GM19397 (cell line): Measurements from ENCODE around the gene CREB5.
A peak's percentile ranks its signal among the peaks of the same experiment; 100 is the strongest.

Source experiments
- ATAC-seq: cut with Tn5 transposase; IDR thresholded peaks from one replicate; pipeline ENCODE4 v1.9.1; 2021; ENCODE audit warnings: mild to moderate bottlenecking, moderate library complexity; ENCODE audit not compliant: unreplicated experiment

CREB5 gene

DNA sequence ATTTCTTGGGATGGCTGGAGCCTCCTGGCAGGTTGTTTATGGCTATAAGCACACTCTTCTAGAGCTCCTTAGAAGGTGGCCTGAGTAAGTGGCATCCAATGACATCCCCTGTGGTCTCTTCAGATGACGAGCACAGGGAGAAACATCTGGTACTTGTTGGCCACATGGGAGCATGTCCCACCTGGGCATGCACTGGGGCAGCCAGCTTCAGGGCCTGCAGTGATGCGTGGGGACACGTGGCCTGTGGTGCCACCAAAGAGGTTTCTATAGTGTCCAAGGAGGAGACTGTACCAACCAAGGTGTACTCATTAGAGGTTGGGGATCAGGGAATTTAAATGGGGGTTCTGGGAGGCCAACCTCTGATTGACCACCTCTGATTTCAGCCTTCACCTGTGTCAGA, 420.4 kb downstream of the CREB5 start:
- no peak for ATAC-seq

DNA sequence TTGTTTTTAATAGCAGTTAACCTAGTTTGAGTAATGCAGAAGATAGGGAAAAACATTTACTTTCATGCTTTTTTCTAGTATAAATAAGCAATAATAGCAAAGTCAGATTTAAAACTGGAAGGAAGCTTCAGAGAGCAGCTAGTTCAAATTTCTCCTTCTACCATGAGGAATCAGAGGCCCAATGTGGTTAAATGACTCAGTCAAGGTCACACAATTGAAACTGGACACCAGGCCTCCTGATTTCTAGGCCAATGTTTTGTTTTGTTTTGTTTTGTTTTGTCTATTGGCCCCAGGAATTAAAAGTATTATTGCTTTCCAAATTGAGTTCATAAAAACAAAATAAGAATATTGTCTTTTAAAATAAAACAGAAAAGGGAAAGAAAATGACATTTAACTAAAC, 423.5 kb downstream of the CREB5 start:
- ATAC-seq, result no peak

DNA sequence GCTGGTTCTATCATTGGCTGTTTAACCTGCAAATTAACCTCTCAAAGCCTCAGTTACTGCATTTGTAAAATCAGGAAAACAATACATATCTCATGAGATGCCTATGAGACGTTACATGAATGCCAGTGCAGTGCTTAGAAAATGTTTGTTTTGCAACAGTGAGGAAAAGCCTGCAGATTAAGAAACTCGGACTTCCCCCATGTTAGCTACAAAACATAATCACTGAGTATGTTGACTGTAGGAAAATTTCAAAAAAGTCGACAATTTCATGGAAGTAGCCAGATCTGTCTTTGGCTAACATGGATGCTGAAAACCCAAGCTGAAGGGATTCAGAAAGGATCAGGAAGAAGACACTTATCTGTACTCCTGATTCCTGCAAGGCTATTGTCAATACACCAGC, 424.4 kb downstream of the CREB5 start:
- ATAC-seq, result no peak

DNA sequence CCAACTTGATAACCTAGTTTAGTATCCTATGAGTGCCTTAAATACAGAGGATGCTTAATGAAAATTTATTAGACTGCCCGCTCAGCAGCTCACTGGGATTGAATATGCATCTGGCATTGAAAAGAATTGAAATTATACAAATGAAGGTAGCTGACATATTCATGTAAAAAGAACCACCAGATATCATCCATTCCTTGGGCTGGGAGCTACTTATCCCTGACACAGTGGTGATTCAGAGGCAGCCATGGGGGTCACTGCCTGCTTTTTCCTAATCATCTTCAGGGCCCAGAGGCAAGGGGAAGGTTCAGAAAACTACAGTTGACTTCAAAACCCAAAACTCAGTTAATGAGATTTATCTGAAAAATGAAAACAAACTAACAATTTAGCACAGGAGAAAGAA, 424.9 kb downstream of the CREB5 start:
- ATAC-seq, result no peak

DNA sequence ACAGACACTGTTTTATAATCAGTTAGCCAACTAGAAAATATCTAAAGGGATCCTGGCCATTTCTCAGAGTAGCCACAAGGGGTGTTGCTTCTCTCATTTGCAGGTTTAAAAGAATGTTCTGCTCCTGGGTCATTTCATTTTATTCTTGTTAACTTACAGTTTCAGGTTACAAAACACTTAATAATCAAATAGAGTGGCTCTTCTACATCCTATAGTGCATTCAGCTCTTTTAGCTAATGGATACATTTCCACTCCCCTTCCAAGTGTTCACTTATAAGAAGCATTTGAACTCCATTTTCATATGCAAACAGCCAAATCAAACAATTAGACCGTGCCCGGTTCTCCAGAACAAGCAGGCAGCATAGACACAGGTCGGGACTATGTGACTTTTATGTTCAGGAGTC, 428.3 kb downstream of the CREB5 start:
- no peak for ATAC-seq

DNA sequence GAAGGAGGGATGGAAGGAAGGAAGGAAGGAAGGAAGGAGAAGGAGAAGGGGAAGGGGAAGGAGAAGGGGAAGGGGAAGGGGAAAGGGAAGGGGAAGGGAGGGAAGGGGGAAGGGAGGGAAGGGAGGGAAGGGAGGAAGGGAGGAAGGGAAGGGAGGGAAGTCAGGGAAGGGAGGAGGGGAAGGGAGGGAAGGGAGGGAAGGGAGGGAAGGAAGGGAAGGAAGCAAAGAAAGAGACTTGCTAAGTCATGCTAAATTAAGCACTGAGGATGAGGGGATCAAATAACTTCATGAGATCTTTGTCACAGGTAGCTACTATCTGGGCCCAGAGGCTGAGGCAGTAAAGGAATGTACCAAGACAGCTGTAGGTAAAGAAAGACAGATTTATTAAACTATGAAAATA, 429.4 kb downstream of the CREB5 start:
- ATAC-seq, result no peak

DNA sequence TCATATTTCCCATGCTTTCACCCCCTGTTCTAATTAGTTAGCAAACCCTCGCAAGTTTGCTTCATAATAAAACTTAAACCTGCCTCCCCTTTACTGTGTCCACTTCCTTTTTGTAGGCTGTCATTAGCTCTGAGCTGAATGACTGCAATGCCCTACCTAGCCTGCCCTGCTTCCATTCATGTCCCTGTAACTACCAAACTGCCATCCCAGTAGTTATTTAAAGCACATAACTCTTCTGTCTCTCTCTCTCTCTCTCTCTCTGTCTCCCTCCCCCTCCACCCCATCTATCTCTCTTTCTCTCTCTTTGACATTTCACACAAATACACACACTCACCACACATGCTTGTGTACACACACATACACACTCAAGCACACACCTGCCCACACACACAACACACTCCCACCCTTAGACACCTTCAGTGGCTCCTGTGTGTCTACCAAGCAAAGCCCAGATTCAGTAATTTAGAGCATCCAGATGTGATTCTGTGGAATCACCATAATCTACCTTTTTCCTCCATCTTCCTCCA, 430.5 kb downstream of the CREB5 start:
- ATAC-seq, result no peak

DNA sequence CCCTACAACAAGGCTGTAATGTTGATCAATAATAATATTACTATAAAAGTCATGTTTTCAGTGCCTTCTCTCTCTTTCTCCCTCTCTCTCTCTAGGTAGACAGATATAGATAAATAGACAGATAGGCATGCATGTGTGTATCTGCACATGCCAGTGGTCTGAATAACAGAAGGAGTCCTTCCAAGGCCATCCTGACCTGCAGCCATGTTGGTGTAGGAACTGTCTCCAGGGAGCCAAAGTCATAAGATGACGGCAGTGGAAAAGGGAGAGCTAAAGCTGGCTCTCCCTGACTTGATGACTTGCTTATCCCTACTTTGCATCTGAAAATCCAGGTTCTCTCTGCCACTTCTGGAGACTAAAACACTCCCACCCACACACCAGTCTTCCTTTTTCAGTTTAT, 432.8 kb downstream of the CREB5 start:
- no peak for ATAC-seq

DNA sequence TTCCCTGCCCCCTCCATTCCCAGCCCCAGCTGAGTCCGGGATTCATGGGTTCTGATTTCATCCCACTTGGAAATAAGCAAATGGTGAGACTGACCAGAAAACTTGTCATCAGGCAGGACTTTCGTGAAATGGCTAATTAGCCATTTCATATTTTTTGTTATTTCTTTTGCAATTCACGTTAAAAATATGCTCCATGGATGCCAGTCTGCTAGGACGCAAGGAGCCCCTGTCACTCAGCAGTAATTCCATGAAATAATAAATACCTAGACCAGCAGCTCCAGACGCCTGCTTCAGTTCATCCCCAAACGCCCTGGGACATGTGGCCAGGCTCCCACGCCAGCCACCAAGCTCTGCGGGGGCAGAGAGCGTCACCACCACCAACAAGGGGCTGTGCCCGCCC, 434.9 kb downstream of the CREB5 start:
- no peak for ATAC-seq

DNA sequence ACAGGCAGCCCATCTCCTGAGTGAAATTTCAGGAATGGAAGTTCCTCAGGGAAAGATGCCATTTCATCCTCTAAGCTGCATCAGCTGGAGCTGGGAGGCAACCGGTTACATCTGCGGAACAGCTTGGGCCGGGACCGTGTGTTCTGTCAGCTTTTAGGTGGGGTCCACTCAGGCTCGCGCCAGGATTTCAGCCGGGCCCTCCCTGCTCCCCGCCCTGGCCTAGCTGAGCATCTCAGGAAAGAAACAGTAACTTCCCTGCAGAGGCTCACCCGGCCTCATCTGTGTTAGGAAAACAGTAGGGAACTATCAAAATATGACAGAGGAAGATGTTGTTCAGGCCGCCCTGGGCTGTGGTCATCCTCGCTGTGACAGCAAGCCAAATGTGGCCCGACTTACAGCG, 435.4 kb downstream of the CREB5 start:
- no peak for ATAC-seq

DNA sequence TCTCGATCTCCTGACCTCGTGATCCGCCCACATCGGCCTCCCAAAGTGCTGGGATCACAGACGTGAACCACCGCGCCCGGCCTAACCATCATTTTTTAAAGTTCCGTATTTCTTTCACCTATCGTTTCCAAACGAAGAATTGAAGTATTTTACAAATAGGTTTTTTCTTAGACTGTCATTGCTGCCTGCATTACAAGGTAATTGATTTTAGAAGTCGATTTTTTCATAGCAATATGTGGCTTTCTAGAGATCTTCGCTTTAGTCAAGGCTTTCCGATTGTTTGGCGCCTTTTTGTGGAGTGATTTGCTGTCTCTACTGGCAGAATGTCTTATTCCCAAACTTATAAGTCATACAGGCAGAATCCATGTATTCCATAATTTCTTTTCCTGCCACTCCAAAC, 436.6 kb downstream of the CREB5 start:
- no peak for ATAC-seq

DNA sequence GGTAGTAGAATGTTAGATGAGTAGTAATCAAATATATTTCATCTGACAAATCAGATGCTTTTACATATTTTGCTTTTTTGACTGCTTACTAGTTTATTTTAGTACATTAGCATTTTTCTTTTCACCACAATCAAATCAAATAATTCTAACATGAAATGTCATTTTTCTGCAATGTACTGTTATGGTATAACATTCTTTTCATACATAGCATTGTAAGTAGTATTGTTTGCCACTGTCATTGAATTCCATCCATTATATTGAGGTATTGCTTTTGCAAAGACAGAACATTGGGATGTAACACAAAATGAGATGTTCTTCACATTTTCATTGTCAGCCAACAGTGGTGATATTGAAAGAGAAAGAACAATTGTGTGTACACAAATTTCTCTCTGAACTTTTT, 438.4 kb downstream of the CREB5 start:
- ATAC-seq, result no peak

DNA sequence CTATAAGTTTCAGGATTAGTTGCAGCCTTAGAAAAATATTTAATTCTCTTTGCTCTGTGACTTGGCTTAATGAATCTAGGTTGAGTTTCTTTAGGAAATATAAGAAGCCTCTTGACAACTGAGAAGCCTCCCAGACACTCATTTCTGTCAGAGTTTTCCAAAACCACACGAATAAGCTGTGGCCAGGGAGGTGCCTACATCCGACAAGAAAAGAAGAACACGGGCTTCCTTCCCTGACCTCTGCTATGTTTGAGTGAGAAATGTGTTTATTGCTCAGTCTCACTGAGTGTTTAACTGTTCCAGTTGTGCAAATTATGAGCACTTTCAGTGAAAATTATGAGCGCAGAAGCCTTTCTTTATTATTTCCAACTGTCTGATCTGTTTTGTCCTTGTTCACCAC, 440.8 kb downstream of the CREB5 start:
- no peak for ATAC-seq

DNA sequence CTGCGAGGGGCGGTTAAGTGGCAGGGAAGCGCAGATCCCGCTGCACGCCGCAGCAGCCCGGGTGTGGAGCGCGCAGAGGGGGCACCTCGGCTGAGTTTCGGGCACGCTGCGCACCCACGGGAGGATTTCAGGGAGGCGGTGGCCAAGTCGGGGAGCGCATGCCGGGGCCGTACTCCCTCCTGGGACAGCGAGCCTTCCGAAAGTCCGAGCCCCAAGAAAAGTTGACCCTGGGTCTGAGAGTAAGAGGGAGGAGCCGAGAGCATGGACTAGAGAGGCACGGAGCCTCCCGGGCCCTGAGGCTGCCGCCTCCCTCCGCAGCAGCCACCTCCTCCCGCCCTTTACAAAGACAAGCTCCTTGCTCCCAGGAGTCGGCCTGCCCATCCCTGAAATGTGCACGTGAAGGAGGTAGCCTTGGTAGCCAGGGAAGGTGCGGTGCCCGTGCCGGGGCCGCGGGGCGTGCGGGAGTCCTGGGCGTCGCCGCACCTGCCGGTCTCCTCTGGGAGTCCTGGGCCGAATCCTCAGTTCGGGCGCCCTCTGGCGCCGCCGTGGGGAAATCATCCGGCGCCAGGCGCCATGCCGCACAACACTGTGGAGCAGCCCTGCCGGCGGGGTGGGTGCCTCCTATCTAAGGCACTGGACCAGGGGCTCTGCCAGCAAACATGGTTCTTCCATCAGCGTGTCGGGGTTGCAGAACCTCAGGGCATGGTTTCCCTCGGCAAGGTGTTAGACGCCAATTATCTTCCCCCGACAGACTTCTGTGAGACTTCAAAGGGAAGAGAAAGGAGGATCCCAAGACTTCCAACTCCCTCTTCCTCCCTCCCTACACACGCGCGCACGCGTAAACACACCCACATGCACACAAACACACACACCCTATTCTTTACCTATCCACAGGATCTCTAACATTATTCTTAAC, 441.8 kb downstream of the CREB5 start:
- ATAC-seq, result peak; percentile 98

DNA sequence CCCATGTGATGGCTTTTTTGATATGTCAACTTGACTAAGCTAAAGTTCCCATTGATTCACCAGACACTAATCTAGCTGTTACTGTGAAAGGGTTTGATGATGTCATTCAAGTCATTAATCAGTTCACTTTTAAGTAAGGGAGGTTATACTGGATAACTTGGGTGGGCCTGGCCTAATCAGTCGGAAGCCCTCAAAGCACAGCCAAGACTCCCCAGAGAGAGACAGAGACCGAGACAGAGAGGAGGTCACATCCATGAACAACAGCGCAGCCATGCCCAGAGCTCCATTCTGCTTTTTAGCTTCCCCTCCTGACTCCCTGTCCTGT, 442.4 kb downstream of the CREB5 start:
- ATAC-seq, result no peak

DNA sequence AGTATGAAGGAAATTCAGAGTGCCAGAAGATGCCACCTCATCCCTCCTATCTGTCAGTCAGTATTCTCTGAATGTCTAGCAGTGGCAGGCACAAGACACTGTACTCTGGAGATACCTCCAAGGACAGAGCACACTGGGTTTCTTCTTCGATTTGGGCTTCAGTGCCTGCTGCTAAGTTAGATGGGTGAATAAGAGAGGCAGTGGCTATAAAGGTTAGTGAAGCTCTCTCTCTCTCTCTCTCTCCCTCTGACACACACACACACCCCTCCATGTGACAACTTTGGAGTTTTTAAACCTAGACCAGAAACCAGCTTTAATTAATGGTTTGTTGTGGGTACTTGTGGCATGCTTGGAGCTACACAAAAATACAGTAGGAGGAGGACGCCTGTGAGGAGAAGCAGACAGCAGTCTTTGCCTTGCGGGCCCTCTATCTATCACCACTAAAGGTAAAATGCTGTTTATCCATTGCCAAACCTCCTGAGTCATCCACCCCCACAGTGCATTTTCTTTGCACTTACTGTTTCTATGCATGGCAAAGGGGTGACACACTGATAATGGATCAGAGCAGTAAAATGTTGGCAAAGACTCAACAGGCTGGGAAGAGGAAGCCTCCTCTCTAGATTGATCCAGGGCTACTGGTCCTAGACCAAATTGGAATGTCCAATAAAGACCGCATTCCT, 443.4 kb downstream of the CREB5 start:
- no peak for ATAC-seq

DNA sequence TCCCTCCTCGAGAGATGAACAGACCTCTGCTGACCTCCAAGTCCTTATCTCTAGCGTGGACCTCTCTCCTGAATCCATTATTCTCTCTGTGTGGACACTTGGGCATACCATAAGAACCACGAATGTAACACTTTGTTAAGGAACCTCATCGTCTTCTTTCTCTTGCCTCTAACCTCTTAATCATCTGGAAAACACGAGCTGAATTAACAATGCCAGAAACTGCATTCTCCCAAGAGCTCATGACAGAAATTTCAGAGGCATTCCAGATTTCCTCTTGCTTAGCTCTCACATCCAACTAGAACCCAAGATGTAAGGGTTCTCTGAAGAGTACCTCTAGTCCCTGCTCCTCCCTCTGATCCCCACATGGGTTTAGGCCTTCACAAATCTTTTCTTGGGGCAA, 444.3 kb downstream of the CREB5 start:
- no peak for ATAC-seq

DNA sequence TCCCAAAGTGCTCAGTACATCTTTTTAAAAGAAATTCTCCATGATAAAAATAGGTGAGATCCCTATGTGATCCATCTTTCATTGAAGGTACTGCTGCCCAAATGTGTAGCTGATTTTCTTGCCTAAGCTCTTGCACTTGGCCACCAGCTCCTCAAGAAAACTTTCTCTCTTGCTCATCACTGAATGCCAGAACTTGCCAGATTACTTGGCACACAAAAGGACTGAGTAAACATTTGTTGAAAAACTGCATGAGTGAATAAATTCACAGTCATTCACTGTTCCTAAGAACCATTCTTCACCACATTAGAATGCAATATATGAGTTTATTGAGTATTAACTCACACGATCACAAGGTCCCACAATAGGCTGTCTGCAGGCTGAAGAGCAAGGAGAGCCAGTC, 445.9 kb downstream of the CREB5 start:
- no peak for ATAC-seq

DNA sequence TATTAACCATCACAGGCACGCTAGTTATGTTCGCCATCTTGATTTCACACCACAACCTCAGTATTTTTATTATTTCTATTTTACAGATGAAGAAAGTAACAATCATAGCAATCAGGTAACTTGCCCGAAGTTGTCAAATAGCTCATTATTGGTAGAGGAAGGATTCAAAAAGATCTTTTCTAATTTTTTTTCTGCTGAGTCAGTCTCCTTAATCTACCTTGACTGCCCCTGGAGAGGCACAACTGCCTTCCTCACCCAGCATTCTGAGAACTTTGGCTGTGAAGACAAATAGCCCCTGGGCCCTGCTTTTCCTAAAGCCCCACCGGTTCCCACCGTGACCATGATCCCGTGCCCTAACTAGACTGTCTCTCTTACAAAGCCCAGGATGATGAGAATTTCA, 446.6 kb downstream of the CREB5 start:
- no peak for ATAC-seq

DNA sequence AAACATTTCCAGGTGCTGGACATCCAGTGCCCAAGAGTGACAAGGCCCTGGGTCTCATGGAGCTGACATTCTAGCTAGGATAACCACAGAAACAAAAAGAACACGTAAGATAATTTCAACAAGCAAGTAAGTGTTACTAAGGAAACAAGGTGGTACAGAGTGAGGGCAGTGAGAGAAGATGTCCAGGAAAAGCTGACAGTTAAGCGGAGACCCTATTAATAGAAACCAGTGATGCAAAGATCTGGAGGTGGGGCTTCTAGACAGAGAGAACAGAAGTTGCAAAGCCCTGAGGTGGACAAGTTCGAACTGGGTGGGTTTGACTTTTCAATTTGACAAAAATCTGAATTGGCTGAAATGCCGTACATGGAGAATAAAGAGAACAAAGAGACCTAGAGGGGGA, 449.5 kb downstream of the CREB5 start:
- no peak for ATAC-seq

DNA sequence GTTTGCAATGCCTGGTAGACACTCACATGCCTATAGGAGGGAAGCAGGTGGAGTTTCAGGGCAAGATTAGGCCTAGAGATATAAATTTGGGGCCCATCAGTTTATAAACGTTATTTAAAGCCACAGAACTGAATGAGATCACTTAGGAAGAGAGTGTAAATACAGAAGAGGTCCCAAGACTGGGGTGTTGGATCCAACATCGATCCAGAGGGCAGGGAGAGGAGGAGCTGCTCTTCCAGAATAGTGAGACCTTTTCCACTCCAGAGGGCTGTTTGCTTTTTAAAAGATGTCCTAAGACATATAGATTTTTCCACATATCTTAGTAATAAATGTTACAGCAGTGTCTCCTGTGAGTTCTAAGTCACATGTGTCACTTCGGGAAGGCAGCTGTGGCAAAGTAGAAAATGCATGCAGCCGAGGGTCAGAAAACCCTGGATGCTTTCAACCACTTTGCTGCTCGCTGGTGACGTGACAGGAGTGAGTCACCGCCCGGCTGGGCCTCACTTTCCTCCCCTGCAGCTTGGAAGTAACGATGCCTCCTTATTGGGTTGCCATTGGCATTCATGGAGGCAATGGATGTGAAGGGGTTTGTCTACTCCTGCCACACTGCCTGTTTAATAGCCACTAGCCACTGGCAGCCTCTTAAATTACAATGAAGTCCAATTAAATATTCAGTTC, 450.4 kb downstream of the CREB5 start:
- no peak for ATAC-seq

DNA sequence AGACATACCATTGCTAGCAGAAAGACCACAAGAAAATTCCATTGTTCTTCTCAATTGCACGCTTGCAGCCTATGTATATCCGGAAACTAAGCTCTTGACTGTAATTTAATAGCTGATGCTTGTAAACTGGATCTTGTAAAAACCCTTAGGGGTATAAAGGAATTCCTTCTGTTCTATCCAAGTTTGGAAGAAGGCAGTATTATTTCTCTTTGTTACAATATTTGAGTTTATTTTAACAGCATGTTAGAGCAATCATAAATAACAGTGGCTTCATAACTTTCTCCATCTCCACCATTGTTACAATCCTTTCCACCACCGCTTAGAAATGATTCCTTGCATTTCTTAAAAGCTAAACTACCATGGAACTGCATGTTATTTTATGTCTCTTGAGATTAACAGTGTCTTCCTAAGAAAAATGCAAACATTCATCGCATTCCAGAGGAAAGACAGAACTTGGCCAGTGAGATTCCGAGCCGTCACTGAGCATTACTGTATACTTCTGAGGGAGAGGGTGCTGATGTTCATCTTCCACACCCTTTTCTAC, 453.4 kb downstream of the CREB5 start:
- no peak for ATAC-seq
